Sciatic nerve (tissue), 2 donors: ENCODE measurements around the gene CEP112. TPM values are rescaled to one million over a fixed set of nuclear protein-coding genes. Genes with fewer than 3 reads are reported as not detected.

Experiments used
- ATAC-seq: fragments of 200-7000 bp; cut with Tn5 transposase; one replicate; pipeline ENCODE4 v1.9.1; 2020; ENCODE audit warnings: mild to moderate bottlenecking, moderate library complexity
- DNase-seq: peaks from one replicate; pipeline ENCODE4 v3.0.0-alpha.2; 2020; ENCODE audit warnings: low spot score
- intact Hi-C: fragments of 100-400 bp; cut with DNase I; formaldehyde crosslinking; loops from one replicate; pipeline ENCODE4 v1.14.2; 2022
- total RNA-seq: library from RNA; stranded (reverse); fragmentation: NEBNext Ultra II Directional; extraction: Animal tissue kit (Norgen Biotek cat#: 25700); gene quantifications from one replicate; pipeline ENCODE4 v1.2.1, GENCODE V29; 2021
- donor health status: DM: no; HTN: no; CAD: no.
- donor health status: DM: no; HTN: no; CAD: no.

Gene CEP112
- total RNA-seq, 1 donor from 2014 or later: 64.9 TPM

DNA sequence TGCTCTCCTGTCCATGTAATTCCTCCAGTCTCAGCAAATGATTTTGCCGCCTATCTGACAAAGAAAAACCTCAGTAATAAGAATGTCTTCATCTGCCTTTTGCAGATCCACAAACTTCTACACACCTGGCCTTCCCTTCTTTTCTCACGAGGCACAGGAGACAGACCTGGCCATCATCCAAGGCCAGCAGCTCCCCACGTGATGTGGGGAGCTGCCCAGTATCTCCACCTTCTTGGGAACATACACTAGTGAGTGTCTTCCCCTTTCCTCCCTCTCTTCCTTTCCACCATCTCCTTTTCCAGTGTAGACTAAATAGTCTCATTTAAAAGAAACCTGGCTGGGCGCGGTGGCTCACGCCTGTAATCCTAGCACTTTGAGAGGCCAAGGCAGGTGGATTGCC is 274.4 kb downstream of the CEP112 start:
- ATAC-seq (no peak), DNase-seq (no peak)
- intact Hi-C loops: no loop called here

DNA sequence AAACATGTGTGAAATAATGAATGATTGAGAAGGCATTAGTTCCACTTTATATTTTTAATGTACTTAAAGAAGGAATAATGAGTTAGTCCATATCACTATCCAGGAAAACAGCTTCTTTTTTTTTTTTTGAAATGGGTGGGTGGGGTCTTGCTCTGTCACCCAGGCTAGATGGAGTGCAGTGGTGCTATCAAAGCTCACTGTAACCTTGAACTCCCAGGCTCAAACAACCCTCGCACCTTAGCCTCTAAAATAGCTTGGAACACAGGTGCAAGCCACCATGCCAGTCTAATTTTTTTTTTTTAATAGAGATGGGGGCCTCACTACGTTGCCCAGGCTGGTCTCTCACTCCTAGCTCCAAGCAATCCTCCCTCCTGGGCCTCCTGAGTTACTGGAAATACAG is 275.5 kb downstream of the CEP112 start:
- DNase-seq (no peak), ATAC-seq (no peak)
- intact Hi-C loops: no loop called here

DNA sequence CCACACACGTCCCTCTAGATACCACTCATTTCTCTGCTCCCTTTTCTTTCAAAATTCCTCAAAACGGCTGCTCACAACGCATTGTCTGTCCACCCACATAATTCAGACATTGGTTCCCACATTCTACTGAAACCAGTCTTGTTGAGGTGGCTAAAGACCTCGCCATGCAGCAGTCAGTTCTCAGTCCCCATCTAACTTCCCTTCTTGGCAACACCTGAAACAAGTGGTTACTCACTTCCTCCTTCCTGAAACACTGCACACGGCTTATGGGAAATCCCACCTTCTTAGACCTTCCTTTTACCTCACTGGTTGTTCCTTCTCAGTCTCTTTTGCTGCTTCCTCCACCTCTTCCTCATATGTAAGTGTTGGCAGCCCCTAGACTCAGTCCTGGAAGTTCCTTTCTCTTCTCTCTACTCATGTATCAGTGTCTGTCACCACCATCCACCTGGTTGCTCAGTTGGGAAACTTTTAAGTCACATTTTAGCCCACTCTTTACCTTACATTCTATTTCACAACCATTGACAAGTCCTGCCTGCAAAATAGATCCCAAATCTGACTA is 277.1 kb downstream of the CEP112 start:
- intact Hi-C loops: no loop called here
- no peak for ATAC-seq
- no peak for DNase-seq

GRCh38 chr17:65913326-65913850 is 278.5 kb downstream of the CEP112 start:
- ATAC-seq (no peak), DNase-seq (no peak)
- intact Hi-C loops: no loop called here

GRCh38 chr17:65910836-65911235 is 281.1 kb downstream of the CEP112 start:
- ATAC-seq: no peak
- no peak for DNase-seq
- intact Hi-C loops: no loop called here

GRCh38 chr17:65902831-65903522 is 289.0 kb downstream of the CEP112 start:
- no peak for ATAC-seq
- no peak for DNase-seq
- intact Hi-C loops: no loop called here

DNA sequence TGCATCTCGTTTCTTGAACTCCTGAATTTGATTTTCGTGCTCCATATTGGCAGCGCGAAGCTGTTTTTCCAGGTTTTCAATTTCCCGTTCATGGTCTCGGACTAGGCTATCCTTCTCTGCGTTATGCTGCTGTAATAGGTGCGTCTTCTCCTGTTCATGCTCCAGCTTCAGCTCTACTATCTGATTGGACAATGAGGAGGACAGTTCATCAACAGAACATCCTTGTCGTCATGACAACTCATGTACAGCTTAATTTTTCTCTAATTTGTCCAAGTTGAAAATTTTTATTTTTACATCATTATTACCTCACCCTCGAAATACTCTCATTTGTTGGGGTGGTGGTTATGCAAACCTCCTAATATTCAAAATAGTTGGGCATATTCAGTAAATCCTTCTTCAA is 289.8 kb downstream of the CEP112 start:
- ATAC-seq (no peak), DNase-seq (no peak)
- intact Hi-C loops: no loop called here

GRCh38 chr17:65901394-65901793 is 290.5 kb downstream of the CEP112 start:
- ATAC-seq (no peak), DNase-seq (no peak)
- intact Hi-C loops: no loop called here

DNA sequence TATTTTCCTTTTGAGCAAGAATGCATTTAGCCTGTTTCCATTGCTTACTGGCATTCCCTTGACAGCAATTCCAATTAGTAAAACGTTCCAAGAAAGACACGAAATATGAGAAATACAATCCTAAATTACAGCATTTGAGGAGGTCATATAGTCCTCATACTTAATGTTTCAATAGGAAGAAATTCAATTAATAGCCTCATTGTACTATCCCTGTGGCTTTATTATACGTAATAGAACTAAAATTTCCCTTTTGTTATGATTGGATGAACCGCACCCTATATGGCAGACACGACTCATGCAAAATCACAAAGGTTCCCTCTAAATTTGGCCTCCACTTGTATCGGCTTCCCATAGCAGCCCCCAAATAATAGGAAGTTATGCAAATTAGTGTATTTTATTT is 291.7 kb downstream of the CEP112 start:
- DNase-seq (no peak), ATAC-seq (no peak)
- intact Hi-C loops: no loop called here

DNA sequence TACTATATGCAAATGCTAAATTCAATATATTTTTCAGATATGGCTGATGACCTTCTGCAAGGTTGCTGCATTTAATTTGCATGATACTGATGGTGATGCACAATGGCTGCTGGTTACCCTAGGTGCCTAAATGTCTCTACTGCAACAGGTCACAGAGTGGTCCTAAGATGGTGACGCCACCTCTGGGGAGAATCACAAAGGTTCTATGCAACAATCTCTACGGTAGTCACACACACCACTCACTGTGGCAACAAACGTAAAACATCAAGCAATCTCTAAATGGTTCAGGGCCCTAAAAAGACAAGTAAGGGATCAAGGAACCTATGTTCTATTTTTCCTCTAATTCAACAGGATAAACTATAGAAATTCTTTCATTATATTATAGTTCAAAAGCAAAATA is 293.3 kb downstream of the CEP112 start:
- ATAC-seq: no peak

GRCh38 chr17:65896889-65897288 is 295.0 kb downstream of the CEP112 start:
- no peak for ATAC-seq
- intact Hi-C loops: no loop called here
- no peak for DNase-seq

More for the DNA sequence above, 293.3 kb downstream of the CEP112 start:
- no peak for DNase-seq
- intact Hi-C loops: no loop called here

DNA sequence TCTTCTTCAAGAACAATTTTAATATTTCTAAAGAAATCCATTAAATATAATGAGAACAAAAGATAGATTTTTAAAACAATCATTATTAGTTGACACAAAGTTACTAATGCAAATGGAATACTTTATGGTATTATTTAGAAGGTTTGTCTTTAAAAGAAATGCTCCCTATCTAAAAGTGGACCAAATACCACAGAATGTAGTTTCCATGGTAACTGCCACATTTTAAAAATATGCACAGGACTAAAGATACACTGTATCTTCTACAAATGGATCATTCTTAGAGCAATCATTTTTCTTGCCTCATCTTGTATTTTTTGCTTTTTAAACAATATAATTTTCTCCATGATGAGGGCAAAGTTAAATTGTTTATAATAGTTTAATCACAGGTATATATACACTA is 296.0 kb downstream of the CEP112 start:
- DNase-seq: no peak
- intact Hi-C loops: no loop called here
- no peak for ATAC-seq

- ATAC-seq: no peak
- intact Hi-C loops: no loop called here
- no peak for DNase-seq
These were observed 298.1 kb downstream of the CEP112 start for GRCh38 chr17:65893692-65894279.

DNA sequence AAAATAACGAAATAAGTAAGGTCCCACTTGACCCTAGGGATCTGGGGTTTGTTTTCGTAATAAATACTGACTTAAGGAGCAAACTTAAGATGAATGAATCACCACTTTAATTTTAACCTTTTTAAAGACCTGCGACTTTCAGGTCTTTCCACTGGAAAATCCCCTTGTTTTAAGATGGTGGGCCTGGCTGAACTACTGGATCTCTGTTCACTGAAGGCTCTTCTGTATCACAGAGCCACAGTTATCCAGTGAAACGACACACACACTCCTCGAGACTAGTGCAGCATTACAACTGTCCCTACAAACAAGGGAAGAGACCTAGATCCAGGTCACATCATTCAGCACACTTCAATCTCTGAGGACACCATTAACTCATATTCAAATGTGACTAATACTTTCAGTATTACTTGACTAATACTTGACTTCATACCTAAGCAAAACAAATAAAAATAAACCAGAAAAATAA is 299.0 kb downstream of the CEP112 start:
- DNase-seq (no peak), ATAC-seq (no peak)
- intact Hi-C loops: no loop called here

- intact Hi-C loops: no loop called here
- ATAC-seq: no peak
- DNase-seq: no peak
These were observed 300.6 kb downstream of the CEP112 start for GRCh38 chr17:65891231-65891735.

DNA sequence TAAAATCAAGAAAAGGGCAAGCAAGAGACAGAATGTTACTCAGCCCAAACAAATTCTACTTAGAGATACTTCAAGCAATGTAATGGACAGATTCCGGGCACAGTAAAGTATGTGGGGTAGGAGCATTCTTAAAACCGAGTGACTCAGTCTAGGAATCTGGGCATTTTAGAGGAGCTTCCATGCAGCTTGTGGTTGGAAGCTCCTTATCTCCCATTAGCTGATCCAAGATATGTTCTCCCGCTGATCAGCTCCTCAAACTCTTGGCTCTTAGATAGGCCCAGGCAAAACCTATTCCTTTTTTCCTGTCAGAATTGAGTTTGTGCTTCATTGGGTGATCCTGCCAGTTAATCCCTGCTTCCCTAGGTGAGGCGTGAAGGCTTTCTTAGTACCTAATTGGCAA is 303.3 kb downstream of the CEP112 start:
- intact Hi-C loops: no loop called here
- DNase-seq (no peak), ATAC-seq (no peak)

DNA sequence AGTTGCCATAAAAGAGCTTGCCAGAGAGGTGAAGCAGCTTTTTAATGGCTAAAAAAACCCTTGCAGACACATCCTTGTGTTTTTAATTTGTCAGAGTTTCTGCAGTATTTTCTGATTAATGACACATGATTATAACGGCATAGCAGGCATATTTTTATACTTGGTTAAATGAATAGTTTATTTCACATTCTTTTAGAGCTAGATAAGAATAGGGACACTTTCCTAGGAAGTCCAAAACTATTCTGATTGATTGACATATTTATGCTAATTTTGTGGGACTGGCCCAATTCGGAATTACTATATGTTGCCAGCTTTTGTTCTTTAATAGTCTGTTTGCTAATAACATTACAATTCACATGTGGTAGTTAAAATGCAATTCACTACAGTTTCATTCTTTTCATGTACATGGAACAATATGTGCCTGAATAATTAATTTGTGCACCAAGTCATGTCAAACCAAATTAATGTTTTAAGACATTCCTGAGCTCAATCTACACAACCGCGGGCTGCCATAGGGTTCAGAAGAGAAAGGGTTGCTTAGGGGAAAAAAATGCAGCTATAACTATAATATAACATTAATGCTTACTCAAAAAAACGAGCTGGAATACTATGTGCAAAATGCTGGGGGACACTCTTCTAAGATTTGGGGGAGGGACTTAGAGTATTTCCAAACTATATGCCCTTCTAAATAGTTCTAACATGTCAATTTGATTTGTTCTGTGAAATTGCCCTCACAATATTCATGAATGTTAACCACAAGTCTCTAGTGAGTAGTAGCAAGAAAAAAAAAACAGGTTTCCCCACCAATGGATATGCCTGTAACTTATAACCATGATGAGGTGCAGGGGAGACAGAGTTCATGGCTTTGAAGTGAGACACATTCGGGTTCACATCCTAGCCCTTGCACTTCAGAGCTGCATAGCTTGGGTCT is 305.4 kb downstream of the CEP112 start:
- no peak for DNase-seq
- ATAC-seq: no peak
- intact Hi-C loops: no loop called here

DNA sequence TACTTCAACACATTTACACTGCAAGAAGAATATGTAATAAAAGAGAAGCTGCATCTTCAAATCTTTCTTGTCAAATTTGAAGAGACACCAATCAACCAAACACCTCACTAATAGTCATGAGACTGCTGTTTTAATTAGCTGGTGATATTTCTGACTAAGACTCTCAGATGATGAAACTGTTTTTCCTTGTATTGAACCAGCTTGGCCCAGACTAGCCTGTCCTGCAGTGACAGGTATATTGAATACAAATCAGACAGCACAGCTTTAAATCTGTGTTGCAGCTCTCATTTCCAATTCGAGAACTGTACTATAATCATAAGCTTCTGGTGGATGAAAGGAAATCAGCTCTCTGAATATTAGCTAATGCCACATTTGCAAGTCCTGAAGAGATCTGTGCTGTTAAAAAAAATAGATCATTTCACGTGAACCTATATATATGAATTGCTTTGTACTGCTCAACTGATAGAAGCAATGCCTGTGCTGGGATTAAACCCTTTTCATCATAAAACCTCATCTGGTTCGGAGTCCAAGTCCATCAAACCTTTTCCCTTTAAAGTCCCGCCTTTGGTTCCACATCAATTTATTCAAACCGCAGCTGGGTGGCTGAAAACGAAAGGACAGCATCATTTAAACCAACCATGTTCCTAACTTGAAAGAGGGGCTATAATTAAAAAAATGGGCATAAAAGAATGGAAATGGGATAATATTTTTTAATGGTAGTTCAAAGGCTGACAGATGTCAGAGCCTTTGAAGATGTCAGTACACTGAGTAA is 306.2 kb downstream of the CEP112 start:
- intact Hi-C loops: no loop called here
- no peak for ATAC-seq

GRCh38 chr17:65876985-65877384 is 314.9 kb downstream of the CEP112 start:
- intact Hi-C loops: no loop called here
- DNase-seq: no peak
- no peak for ATAC-seq

More for the DNA sequence above, 306.2 kb downstream of the CEP112 start:
- DNase-seq: no peak
